ENCODE measurements around the gene ADAMTS12.

Gene ADAMTS12

DNA sequence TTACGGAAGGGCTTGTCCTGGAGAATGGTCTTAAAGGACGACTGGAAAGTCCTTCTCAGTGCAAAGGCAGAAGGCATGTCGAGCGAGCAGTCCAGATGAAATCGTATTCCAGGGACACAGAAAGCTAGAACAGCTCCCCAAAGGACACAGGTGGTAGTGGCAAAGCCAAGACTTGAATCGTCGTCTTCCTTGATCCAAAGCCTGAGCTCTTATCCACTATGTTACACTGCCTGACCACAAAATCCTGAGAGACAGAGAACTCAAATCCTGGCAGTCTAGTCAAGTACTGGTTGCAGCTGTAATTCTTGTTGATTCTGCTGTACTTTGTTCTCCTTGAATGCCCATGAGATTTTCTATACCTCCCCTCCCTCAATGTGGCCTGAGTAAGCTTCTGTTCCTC, 252.3 kb downstream of the ADAMTS12 start:
- in situ Hi-C loops (cut with MboI; ENCODE audit: low sequenced_read_pairs, unreplicated experiment) = no loop called here
- no peak for DNase-seq (ENCODE audit: low spot score)
- TF ChIP-seq, protein P1, sequence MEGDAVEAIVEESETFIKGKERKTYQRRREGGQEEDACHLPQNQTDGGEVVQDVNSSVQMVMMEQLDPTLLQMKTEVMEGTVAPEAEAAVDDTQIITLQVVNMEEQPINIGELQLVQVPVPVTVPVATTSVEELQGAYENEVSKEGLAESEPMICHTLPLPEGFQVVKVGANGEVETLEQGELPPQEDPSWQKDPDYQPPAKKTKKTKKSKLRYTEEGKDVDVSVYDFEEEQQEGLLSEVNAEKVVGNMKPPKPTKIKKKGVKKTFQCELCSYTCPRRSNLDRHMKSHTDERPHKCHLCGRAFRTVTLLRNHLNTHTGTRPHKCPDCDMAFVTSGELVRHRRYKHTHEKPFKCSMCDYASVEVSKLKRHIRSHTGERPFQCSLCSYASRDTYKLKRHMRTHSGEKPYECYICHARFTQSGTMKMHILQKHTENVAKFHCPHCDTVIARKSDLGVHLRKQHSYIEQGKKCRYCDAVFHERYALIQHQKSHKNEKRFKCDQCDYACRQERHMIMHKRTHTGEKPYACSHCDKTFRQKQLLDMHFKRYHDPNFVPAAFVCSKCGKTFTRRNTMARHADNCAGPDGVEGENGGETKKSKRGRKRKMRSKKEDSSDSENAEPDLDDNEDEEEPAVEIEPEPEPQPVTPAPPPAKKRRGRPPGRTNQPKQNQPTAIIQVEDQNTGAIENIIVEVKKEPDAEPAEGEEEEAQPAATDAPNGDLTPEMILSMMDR (IDR thresholded peaks at IDR 0.05; ENCODE audit: borderline replicate concordance, control extremely low read depth, extremely low read depth, insufficient read depth, missing control alignments) = no peak

DNA sequence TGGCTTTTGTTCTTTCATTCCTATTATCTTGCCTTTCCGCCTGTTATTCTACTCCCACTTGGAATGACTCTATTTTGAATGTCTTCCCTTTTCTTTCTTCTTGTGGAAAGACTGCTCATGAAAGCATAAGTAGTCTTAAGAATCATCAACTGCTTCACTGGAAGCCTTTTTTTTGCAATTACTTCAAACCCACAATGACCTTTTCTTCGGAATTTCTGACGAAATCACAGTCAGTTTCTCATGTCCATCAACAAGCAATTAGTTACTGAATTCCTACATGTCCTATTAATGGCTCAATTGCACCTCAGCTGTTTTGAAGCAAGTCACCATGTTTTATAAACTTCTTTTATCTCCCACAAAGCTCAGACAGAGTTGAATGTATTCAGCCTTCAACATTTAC, 254.8 kb downstream of the ADAMTS12 start:
- TF ChIP-seq, protein P1 (IDR thresholded peaks at IDR 0.05; ENCODE audit: borderline replicate concordance, control extremely low read depth, extremely low read depth, insufficient read depth, missing control alignments) = no peak
- in situ Hi-C loops (cut with MboI; ENCODE audit: low sequenced_read_pairs, unreplicated experiment) = no loop called here
- DNase-seq (ENCODE audit: low spot score) = no peak

DNA sequence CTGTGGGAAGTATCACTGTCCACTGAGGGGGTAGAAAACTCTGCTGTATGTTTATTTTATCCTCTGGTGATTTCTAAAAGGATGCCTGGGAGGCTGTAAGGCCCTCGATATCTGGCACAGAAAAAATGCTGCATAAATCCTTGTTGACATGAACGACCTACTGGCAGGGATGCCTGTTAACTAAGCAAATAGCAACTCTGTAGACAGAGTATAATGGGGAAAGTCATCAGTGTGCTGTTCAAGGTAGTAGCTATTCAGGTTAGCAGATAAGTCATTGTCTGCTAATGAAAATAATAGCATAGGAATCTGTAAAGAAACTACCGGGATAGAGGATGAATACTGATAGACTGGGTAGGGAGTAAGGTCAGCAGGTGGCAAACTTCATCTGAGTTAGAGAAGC, 256.2 kb downstream of the ADAMTS12 start:
- TF ChIP-seq, protein P1 (IDR thresholded peaks at IDR 0.05; ENCODE audit: borderline replicate concordance, control extremely low read depth, extremely low read depth, insufficient read depth, missing control alignments) = no peak
- DNase-seq (ENCODE audit: low spot score) = no peak
- in situ Hi-C loops (cut with MboI; ENCODE audit: low sequenced_read_pairs, unreplicated experiment) = no loop called here

DNA sequence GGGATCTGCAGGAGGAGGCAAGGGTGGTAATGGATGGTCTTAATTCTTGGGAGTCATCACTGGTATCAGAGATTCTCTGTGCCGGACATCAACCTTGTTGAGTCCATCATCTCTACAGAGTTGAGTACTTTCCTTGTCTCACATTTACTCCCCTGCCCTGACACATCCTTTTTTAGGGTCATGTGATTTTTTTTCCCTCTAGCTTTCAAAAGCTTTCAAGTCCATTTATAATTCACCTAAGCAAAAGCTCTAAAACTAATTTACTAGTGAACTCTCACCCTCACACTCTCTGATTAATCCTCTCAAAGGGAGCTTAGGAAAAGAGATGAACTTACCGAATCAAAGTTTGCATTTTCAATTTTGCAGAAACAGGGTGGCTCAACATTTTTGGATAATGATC, 258.1 kb downstream of the ADAMTS12 start:
- in situ Hi-C loops (cut with MboI; ENCODE audit: low sequenced_read_pairs, unreplicated experiment) = no loop called here
- TF ChIP-seq, protein P1 (IDR thresholded peaks at IDR 0.05; ENCODE audit: borderline replicate concordance, control extremely low read depth, extremely low read depth, insufficient read depth, missing control alignments) = no peak

DNA sequence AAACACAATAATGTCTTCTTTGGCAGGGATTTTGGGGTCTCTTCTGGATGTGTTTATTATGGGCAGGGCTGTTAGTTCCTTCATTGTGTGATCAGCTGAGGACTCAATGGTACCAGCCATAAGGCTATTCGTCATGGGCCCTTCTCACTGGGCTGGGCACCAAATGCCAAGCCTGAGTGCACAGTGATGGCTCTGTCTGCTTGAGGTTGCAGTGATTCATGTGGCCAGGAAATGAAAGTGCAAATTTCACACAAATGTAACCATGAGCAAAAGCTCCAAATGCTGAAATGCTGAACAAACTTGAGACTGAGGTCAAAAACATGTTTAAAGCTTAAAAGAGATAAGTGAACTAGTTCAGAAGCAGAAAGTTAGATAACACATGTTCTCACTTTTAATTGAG, 260.0 kb downstream of the ADAMTS12 start:
- no peak for DNase-seq (ENCODE audit: low spot score)
- in situ Hi-C loops (cut with MboI; ENCODE audit: low sequenced_read_pairs, unreplicated experiment) = no loop called here

More for the DNA sequence above, 258.1 kb downstream of the ADAMTS12 start:
- no peak for DNase-seq (ENCODE audit: low spot score)

DNA sequence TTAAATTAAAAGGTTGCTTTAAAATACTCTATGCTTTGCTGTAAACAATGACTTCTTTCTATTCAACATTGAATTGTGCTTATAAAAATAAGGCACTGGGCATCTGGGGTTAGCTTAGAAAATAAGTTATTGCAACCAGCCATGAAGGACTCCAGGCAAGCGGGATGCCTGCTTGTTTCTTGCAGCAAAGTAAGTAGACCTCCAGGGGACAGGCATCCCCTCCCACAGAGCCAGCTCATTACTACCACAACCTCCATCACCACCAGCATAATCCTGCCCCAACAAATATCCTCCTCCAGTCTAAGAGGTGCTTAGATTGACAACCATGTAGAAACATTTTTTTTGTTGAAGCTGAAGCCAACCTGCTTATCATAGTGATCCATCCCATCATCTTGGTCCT, 260.7 kb downstream of the ADAMTS12 start:
- DNase-seq (ENCODE audit: low spot score) = no peak
- TF ChIP-seq, protein P1 (IDR thresholded peaks at IDR 0.05; ENCODE audit: borderline replicate concordance, control extremely low read depth, extremely low read depth, insufficient read depth, missing control alignments) = no peak
- in situ Hi-C loops (cut with MboI; ENCODE audit: low sequenced_read_pairs, unreplicated experiment) = no loop called here

More for the DNA sequence above, 260.0 kb downstream of the ADAMTS12 start:
- TF ChIP-seq, protein P1 (IDR thresholded peaks at IDR 0.05; ENCODE audit: borderline replicate concordance, control extremely low read depth, extremely low read depth, insufficient read depth, missing control alignments) = no peak

DNA sequence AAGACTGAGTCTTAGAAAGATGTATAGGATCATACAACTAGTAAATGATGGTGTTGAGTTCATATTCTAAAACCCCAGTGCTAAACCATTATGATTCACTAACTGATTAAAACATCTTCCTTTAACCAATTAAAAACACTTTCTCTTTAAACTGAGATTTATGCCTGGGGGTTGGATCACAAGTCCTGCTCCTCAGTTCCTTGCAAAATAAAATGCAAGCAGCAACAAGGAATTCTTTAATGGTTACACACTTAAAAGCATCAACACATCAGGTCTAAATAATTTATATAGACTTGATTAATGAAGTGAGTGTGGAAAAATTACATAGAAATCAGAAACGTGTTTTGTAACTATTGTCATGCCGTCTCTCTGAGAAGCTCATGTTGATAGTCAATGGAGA, 261.8 kb downstream of the ADAMTS12 start:
- DNase-seq (ENCODE audit: low spot score) = no peak
- in situ Hi-C loops (cut with MboI; ENCODE audit: low sequenced_read_pairs, unreplicated experiment) = no loop called here
- TF ChIP-seq, protein P1 (IDR thresholded peaks at IDR 0.05; ENCODE audit: borderline replicate concordance, control extremely low read depth, extremely low read depth, insufficient read depth, missing control alignments) = no peak

Measured in GM13976 (cell line).